Body of pancreas (tissue), 4 donors: ENCODE measurements around the gene CLIP4. TPM values are rescaled to one million over a fixed set of nuclear protein-coding genes. Genes with fewer than 3 reads are reported as not detected.

Experiments used
- ATAC-seq: fragments of 150-250 bp; one replicate; pipeline ENCODE4 v1.9.1; 2016
- DNase-seq, 4 donors: peaks; one replicate each; pipeline ENCODE4 v3.0.0-alpha.2; 2019
- H3K27ac ChIP-seq, 4 donors: fragments of 200-600 bp; sonication (generic); 1 replicate in 3 of 4; 2 replicates in 1 of 4; pipeline versions ENCODE4 v1.5.1 to v1.6.1; 2016 to 2019; ENCODE audit warnings: mild to moderate bottlenecking in 1 of 4, mixed read lengths in 1 of 4, moderate library complexity in 1 of 4
- H3K27me3 ChIP-seq, 2 donors: fragments of 200-600 bp; sonication (generic); one replicate each; pipeline ENCODE4 v1.6.0; 2016; ENCODE audit warnings: mild to moderate bottlenecking in 1 of 2
- H3K36me3 ChIP-seq, 2 donors: fragments of 200-600 bp; sonication (generic); replicated peaks in 1 of 2; 2 replicates each; pipeline ENCODE4 v1.5.1; 2016; ENCODE audit warnings: low read depth in 2 of 2; ENCODE audit not compliant: insufficient read depth in 1 of 2
- H3K4me1 ChIP-seq: fragments of 200-600 bp; sonication (generic); one replicate; pipeline ENCODE4 v1.6.0; 2016
- H3K4me3 ChIP-seq, 2 donors: fragments of 200-600 bp; sonication (generic); 1 replicate in 1 of 2; 2 replicates in 1 of 2; pipeline ENCODE4 v1.5.1; 2016 to 2019
- H3K9me3 ChIP-seq, 3 donors: fragments of 200-600 bp; sonication (generic); 1 replicate in 2 of 3; 2 replicates in 1 of 3; pipeline ENCODE4 v1.5.1; 2016
- CTCF ChIP-seq, 7 experiments: fragments of 450-650 bp in 4 of 7; fragments of 200-600 bp in 3 of 7; sonication (generic) in 3 of 7; IDR thresholded peaks; one replicate each; pipeline ENCODE4 v1.5.1; 2016 to 2019; ENCODE audit warnings: antibody characterized with exemption in 7 of 7
- POLR2A ChIP-seq, 3 donors: fragments of 450-650 bp; IDR thresholded peaks; one replicate each; pipeline ENCODE4 v1.6.1; 2016; ENCODE audit warnings: antibody characterized with exemption in 3 of 3, mild to moderate bottlenecking in 2 of 3
- WGBS, 2 donors: methylation state at CpG; one replicate each; pipeline ENCODE4 v1.1.5; 2017; 5-methylcytosine and 5-hydroxymethylcytosine counted together
- intact Hi-C: fragments of 100-400 bp; cut with DNase I; formaldehyde crosslinking; loops from one replicate; pipeline ENCODE4 v1.15.1; 2023
- total RNA-seq, 2 donors: library from RNA; depleted of rRNA; stranded (reverse); fragments of >200 nt; gene quantifications; one replicate each; pipeline ENCODE4 v1.1.0, GENCODE V29; 2016

CLIP4 gene
- total RNA-seq, 2 donors from 2014 or later, result 17.5 to 19.7 TPM

DNA sequence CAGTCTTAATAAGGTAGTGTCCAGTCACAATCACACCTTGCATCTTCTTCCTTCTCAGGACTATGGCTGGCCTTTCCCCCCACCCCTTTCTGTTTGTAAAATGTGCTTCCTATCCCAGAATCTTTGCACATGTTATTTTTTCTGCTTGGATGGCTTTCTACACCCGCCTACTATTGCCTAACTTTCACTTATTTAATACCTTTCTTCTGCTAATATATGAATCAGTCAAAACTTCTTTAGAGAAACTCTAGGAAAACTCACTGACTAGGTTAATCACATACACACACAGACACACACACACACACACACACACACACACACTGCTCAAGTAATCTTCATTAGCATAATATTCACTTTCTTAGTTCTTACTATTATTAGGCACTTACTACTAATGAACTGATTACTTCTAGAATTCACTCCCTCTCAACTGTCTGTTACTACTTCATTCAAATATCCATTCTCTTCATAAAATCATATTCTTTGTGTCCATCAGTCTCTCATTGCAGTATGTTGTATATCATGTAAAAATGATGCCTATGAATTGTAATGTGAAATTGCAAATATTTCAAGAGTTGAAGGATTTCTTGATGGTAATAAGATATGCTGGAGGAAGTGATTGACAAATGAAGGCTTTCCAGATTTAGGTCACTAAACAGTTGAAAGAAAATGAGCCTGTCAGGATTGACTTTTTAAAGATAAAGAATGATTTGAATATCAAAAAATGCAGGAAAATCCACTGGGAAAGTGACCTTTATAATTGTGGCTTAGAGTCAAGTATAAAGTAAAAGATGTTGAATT, 51.2 kb downstream of the CLIP4 start:
- Histone ChIP-seq H3K27ac (no peak overlapping the region), H3K27me3 (no peaks in the 10 kb centered on the region), H3K4me1 (no peaks in the 10 kb centered on the region), H3K9me3 (no peaks in the 10 kb centered on the region), H3K36me3 (peaks cover 0 to 8% of the 10 kb centered on the region in 2 donors), H3K4me3 (no peak overlapping the region)
- intact Hi-C loops, result no loop called here
- TF ChIP-seq CTCF (IDR thresholded peaks at IDR 0.05) (no peak), POLR2A (IDR thresholded peaks at IDR 0.05) (no peak)
- WGBS, 2 donors, result 76 to 79% methylated on average over 1 of the region's 1 CpG
- no peak for ATAC-seq
- no peak for DNase-seq

GRCh38 chr2:29174937-29175336, 59.7 kb downstream of the CLIP4 start:
- Histone ChIP-seq H3K4me1 (no peaks in the 10 kb centered on the region), H3K4me3 (no peak overlapping the region), H3K27ac (no peak overlapping the region), H3K9me3 (no peaks in the 10 kb centered on the region), H3K27me3 (no peaks in the 10 kb centered on the region), H3K36me3 (peaks cover 0 to 10% of the 10 kb centered on the region in 2 donors)
- no peak for ATAC-seq
- intact Hi-C loops, result no loop called here
- TF ChIP-seq POLR2A (IDR thresholded peaks at IDR 0.05) (no peak), CTCF (IDR thresholded peaks at IDR 0.05) (no peak)
- 69 to 74% methylated on average over 2 of the region's 2 CpGs for WGBS, 2 donors
- no peak for DNase-seq

DNA sequence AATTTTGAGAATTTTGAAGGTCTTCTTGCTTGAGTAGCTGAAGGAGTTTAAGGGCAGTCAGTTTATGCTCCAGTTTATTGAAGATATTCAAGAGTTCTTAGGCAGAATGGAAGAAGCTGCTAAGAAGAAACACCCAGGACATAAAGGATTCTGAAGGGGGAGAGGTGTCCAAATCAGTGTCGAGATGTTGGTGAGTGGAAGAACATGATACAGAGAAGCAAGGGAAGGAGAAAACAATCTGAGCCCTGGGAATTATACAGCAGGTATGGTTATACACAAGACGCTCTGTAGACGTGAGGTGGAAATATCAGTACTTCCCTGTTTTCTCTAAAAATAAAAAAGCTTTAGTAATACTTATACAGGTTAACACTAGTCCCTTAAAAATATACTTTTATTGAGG, 60.1 kb downstream of the CLIP4 start:
- no peak for DNase-seq
- Histone ChIP-seq H3K27me3 (no peaks in the 10 kb centered on the region), H3K9me3 (no peaks in the 10 kb centered on the region), H3K4me3 (no peak overlapping the region), H3K36me3 (peaks cover 0 to 10% of the 10 kb centered on the region in 2 donors), H3K4me1 (no peaks in the 10 kb centered on the region), H3K27ac (no peak overlapping the region)
- ATAC-seq, result no peak
- no peak for TF ChIP-seq CTCF (IDR thresholded peaks at IDR 0.05)
- no peak for TF ChIP-seq POLR2A (IDR thresholded peaks at IDR 0.05)
- intact Hi-C loops, result no loop called here
- 92% methylated on average over 3 of the region's 3 CpGs for WGBS, 2 donors

DNA sequence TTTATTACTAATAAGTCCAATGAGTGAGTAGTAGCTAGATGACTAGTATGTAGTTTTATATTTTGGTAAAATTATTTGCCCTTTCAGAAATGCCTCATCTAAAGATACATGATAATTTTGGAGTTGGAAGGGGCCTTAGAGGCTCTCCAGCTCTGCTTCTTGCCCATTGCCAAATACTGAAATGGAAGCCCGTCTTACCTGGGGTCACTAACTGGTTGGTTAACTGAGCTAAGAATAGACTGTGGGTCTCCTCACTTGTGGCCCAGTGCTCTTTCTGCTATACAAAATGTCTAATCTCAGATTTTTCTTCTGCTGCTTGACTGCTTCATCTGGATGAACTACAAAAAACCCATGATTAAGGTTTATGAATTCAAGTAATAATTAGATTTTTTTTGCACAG, 67.1 kb downstream of the CLIP4 start:
- no peak for DNase-seq
- Histone ChIP-seq H3K4me1 (no peaks in the 10 kb centered on the region), H3K27ac (no peak overlapping the region), H3K9me3 (no peaks in the 10 kb centered on the region), H3K36me3 (no peaks in the 10 kb centered on the region), H3K4me3 (no peak overlapping the region), H3K27me3 (no peaks in the 10 kb centered on the region)
- no peak for ATAC-seq
- 71 to 76% methylated on average over 1 of the region's 1 CpG for WGBS, 2 donors
- intact Hi-C loops, result no loop called here
- no peak for TF ChIP-seq CTCF (IDR thresholded peaks at IDR 0.05)
- TF ChIP-seq POLR2A (IDR thresholded peaks at IDR 0.05), result no peak

DNA sequence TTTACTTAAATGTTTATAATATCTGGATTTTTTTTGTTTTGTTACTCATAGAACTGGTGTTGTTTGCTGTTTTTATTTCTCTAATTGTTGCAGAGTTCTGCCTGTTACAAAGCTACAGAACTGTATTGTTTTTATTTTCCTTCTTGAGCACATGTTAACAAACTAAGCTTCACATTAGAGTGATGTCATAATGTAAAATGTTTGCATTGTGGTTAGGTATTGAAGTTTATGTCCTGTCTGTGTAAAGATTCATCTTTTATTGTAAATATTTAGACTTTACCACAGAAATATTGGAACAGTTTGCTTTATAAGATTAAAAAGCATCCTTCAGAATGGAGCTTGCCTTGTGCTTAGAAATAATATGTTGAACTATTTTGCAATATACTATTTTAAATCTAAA, 67.7 kb downstream of the CLIP4 start:
- Histone ChIP-seq H3K27ac (no peak overlapping the region), H3K27me3 (no peaks in the 10 kb centered on the region), H3K4me3 (no peak overlapping the region), H3K4me1 (no peaks in the 10 kb centered on the region), H3K36me3 (no peaks in the 10 kb centered on the region), H3K9me3 (no peaks in the 10 kb centered on the region)
- ATAC-seq (no peak), DNase-seq (no peak)
- intact Hi-C loops, result no loop called here
- TF ChIP-seq CTCF (IDR thresholded peaks at IDR 0.05), result no peak
- no peak for TF ChIP-seq POLR2A (IDR thresholded peaks at IDR 0.05)
